HepG2 (cell line): ENCODE measurements around the gene PADI4. TPM values are rescaled to one million over a fixed set of nuclear protein-coding genes. Genes with fewer than 3 reads are reported as not detected.

Experiments used
- ATAC-seq: fragments of 200-7000 bp; cut with Tn5 transposase; 3 replicates; pipeline ENCODE4 v1.9.1; 2020; ENCODE audit warnings: mild to moderate bottlenecking, moderate library complexity
- BruUV-seq: library from RNA; stranded (reverse); fragments of 400-500 nt; replicated peaks from 2 replicates; lab custom pipeline; 2021; lab: Mats Ljungman, UMichigan
- CTCF ChIA-PET: fragments of 300-600 bp; formaldehyde crosslinking; extraction: SDS; loops from one replicate; lab custom pipeline; 2021; ENCODE audit warnings: low total read pairs, inconsistent platforms, low intra/inter-chr PET ratio; lab: Yijun Ruan, JAX
- POLR2A ChIA-PET: fragments of 350-600 bp; sonication (Branson Sonifier 250); formaldehyde crosslinking; loops from one replicate; lab custom pipeline; 2020; ENCODE audit warnings: antibody characterized with exemption, inconsistent platforms; lab: Yijun Ruan, JAX
- DNase-seq: peaks from one replicate; pipeline ENCODE4 v3.0.0-alpha.2; 2015; ENCODE audit warnings: low spot score
- FAIRE-seq: peaks from 3 replicates; lab custom pipeline; 2011; peaks lifted over from hg19 to GRCh38; lab: Jason Lieb, UNC
- H2AFZ ChIP-seq: one replicate; pipeline ENCODE4 v1.6.1; 2011; ENCODE audit warnings: low read length, inconsistent platforms
- H3K27ac ChIP-seq: fragments of 300-600 bp; 3 replicates; pipeline ENCODE4 v1.8.0; 2011; ENCODE audit warnings: mixed run types, mild to moderate bottlenecking, mixed read lengths, low read length, inconsistent platforms; ENCODE audit not compliant: insufficient read depth; ENCODE audit errors: extremely low read length
- H3K27me3 ChIP-seq, 2 experiments: fragments of 200-600 bp in 1 of 2; 2 replicates in 1 of 2; 3 replicates in 1 of 2; pipeline versions ENCODE4 v1.6.0 to v1.8.0; 2011; ENCODE audit warnings: low read length in 2 of 2, mild to moderate bottlenecking in 2 of 2, moderate library complexity in 2 of 2, inconsistent platforms in 1 of 2; ENCODE audit not compliant: insufficient read depth in 2 of 2, control insufficient read depth in 1 of 2
- H3K36me3 ChIP-seq, 2 experiments: fragments of 200-600 bp in 1 of 2; replicated peaks in 1 of 2; 2 replicates in 1 of 2; 3 replicates in 1 of 2; pipeline versions ENCODE4 v1.5.1 to v1.8.0; 2011; ENCODE audit warnings: low read length in 2 of 2, inconsistent platforms in 1 of 2; ENCODE audit not compliant: insufficient read depth in 2 of 2, control insufficient read depth in 1 of 2
- H3K4me1 ChIP-seq: 2 replicates; pipeline ENCODE4 v1.5.1; 2012; ENCODE audit warnings: low read length, inconsistent platforms; ENCODE audit not compliant: insufficient read depth
- H3K4me2 ChIP-seq: 2 replicates; pipeline ENCODE4 v1.6.0; 2011; ENCODE audit warnings: low read depth, low read length, inconsistent platforms
- H3K4me3 ChIP-seq, 3 experiments: fragments of 200-600 bp in 1 of 3; sonication (generic), shearing (Covaris generic) in 1 of 3; replicated peaks in 1 of 3; 2 replicates each; pipeline ENCODE4 v1.5.1; 2011 to 2016; ENCODE audit warnings: low read length in 3 of 3, inconsistent platforms in 2 of 3, low read depth in 2 of 3, mild to moderate bottlenecking in 2 of 3, control low read depth in 1 of 3, mixed read lengths in 1 of 3; ENCODE audit not compliant: insufficient read depth in 1 of 3
- H3K79me2 ChIP-seq: one replicate; pipeline ENCODE4 v1.6.1; 2011; ENCODE audit warnings: low read length, inconsistent platforms; ENCODE audit not compliant: insufficient read depth
- H3K9ac ChIP-seq: 2 replicates; pipeline ENCODE4 v1.6.0; 2011; ENCODE audit warnings: mild to moderate bottlenecking, low read depth, low read length, inconsistent platforms; ENCODE audit not compliant: insufficient read depth
- H3K9me3 ChIP-seq: 2 replicates; pipeline ENCODE4 v1.5.1; 2012; ENCODE audit warnings: mild to moderate bottlenecking, low read length
- H4K20me1 ChIP-seq: 2 replicates; pipeline ENCODE4 v1.6.0; 2011; ENCODE audit warnings: inconsistent platforms, mild to moderate bottlenecking, low read length, moderate library complexity; ENCODE audit not compliant: insufficient read depth
- ARID4A ChIP-seq: sonication (generic); formaldehyde crosslinking; IDR thresholded peaks from 2 replicates; pipeline ENCODE4 v1.5.0; 2020; ENCODE audit warnings: mild to moderate bottlenecking, missing genetic modification reagents, borderline replicate concordance
- MLLT10 ChIP-seq: sonication (generic); formaldehyde crosslinking; IDR thresholded peaks from 2 replicates; pipeline ENCODE4 v1.4.0; 2020; ENCODE audit warnings: missing genetic modification reagents
- PRDM15 ChIP-seq: sonication (generic); formaldehyde crosslinking; IDR thresholded peaks from 2 replicates; pipeline ENCODE4 v1.4.0; 2020; ENCODE audit warnings: missing genetic modification reagents
- REL ChIP-seq: sonication (generic); formaldehyde crosslinking; conservative IDR thresholded peaks from 2 replicates; pipeline ENCODE4 v1.8.0; 2022; ENCODE audit warnings: mild to moderate bottlenecking, missing genetic modification reagents, moderate library complexity
- TRIM24 ChIP-seq: sonication (generic); formaldehyde crosslinking; IDR thresholded peaks from 2 replicates; pipeline ENCODE4 v1.8.0; 2022; ENCODE audit warnings: mild to moderate bottlenecking, missing genetic modification reagents
- XBP1 ChIP-seq: sonication (generic); formaldehyde crosslinking; IDR thresholded peaks from 2 replicates; pipeline ENCODE4 v1.5.0; 2020; ENCODE audit warnings: missing genetic modification reagents
- ZNF30 ChIP-seq: sonication (generic); formaldehyde crosslinking; IDR thresholded peaks from 2 replicates; pipeline ENCODE4 v1.5.0; 2020; ENCODE audit warnings: mild to moderate bottlenecking, missing genetic modification reagents
- ZNF678 ChIP-seq: sonication (generic); formaldehyde crosslinking; IDR thresholded peaks from 2 replicates; pipeline ENCODE4 v1.4.0; 2020; ENCODE audit warnings: mild to moderate bottlenecking, missing genetic modification reagents
- ZNF687 ChIP-seq: sonication (generic); formaldehyde crosslinking; IDR thresholded peaks from 2 replicates; pipeline ENCODE4 v1.5.1; 2020; ENCODE audit warnings: mild to moderate bottlenecking, missing genetic modification reagents, moderate library complexity
- ZNF770 ChIP-seq: sonication (generic); formaldehyde crosslinking; IDR thresholded peaks from 2 replicates; pipeline ENCODE4 v1.5.0; 2020; ENCODE audit warnings: mild to moderate bottlenecking, missing genetic modification reagents
- WGBS: methylation state at CpG from one replicate; pipeline ENCODE4 v1.1.6; 2017; ENCODE audit warnings: low lambda C conversion rate; 5-methylcytosine and 5-hydroxymethylcytosine counted together
- in situ Hi-C: cut with HindIII; loops from 2 replicates; pipeline ENCODE4 v1.10.0; 2017; ENCODE audit warnings: low pct_unique_long_range_greater_than_20kb; ENCODE audit not compliant: extremely low pct_ligation_motif_present
- intact Hi-C: fragments of 100-400 bp; cut with micrococcal nuclease; formaldehyde crosslinking; loops from one replicate; pipeline ENCODE4 v1.10.0; 2022; ENCODE audit not compliant: unreplicated experiment
- polyA plus RNA-seq, 8 experiments: library from polyadenylated mRNA; depleted of rRNA in 3 of 8; stranded (reverse) in 7 of 8; unstranded in 1 of 8; fragments of >200 nt; fragmentation: Illumina TruSeq in 4 of 8; extraction: Trizol in 4 of 8; gene quantifications; 2 replicates each; pipeline versions ENCODE4 v1.2.1 to v1.2.3, GENCODE V29; 2011 to 2016; ENCODE audit warnings: low read depth in 4 of 8, missing spikeins in 1 of 8, mixed read lengths in 1 of 8; ENCODE audit not compliant: insufficient read depth in 1 of 8
- total RNA-seq, 5 experiments: library from RNA; depleted of rRNA; stranded (reverse); fragments of >200 nt; fragmentation: Illumina TruSeq; extraction: Trizol; gene quantifications; 2 replicates each; pipeline ENCODE4 v1.2.3, GENCODE V29; 2016; ENCODE audit warnings: low read depth in 1 of 5

Gene PADI4
- total and polyA plus RNA-seq, 2 of the 13 experiments (the other 11 are each of a cell fraction or from before 2014, with no cell fraction given) = 0.04 TPM

GRCh38 chr1:17352419-17352909 is 44.5 kb downstream of the PADI4 start:
- intact Hi-C loops = no loop called here
- no peak overlapping the region for H2AFZ ChIP-seq
- POLR2A ChIA-PET = no interaction called here
- H3K4me3 ChIP-seq = no peak overlapping the region
- no peak overlapping the region for H3K27ac ChIP-seq
- peaks cover 2 to 18% of the 10 kb centered on the region in 2 experiments; a peak in 3 of 5 replicates for H3K27me3 ChIP-seq
- no peak overlapping the region for H3K9ac ChIP-seq
- H3K4me2 ChIP-seq = no peak overlapping the region
- no peak for ATAC-seq
- 0 out of 2 replicates have a peak, but pooled peaks cover 4% of the 10 kb centered on the region for H4K20me1 ChIP-seq
- BruUV-seq = no TSS peak
- H3K79me2 ChIP-seq = no peaks in the 10 kb centered on the region
- H3K36me3 ChIP-seq = no peaks in the 10 kb centered on the region
- CTCF ChIA-PET = no interaction called here
- FAIRE-seq = no peak
- WGBS = 6% methylated on average over 8 of the region's 8 CpGs
- no peaks in the 10 kb centered on the region for H3K4me1 ChIP-seq
- H3K9me3 ChIP-seq = no peaks in the 10 kb centered on the region
- in situ Hi-C loops = no loop called here
- DNase-seq = no peak
- no peak for TF ChIP-seq XBP1
- no peak for TF ChIP-seq ARID4A
- TF ChIP-seq ZNF687 = no peak
- TF ChIP-seq PRDM15 (CRISPR knock-in tag) = no peak
- no peak for TF ChIP-seq MLLT10
- no peak for TF ChIP-seq ZNF770 (CRISPR knock-in tag)
- no peak for TF ChIP-seq REL
- no peak for TF ChIP-seq ZNF30 (CRISPR knock-in tag)
- no peak for TF ChIP-seq TRIM24 (CRISPR knock-in tag)
- TF ChIP-seq ZNF678 (CRISPR knock-in tag) = no peak
